GF-D8 (cell line): ENCODE data around the gene VGLL3.

Source experiments
- DNase-seq: peaks from one replicate; lab custom pipeline; 2025; lab: John Stamatoyannopoulos, UW

VGLL3 gene

GRCh38 chr3:86949850-86950249 lies 41.1 kb downstream of the VGLL3 start:
- no peak for DNase-seq

DNA sequence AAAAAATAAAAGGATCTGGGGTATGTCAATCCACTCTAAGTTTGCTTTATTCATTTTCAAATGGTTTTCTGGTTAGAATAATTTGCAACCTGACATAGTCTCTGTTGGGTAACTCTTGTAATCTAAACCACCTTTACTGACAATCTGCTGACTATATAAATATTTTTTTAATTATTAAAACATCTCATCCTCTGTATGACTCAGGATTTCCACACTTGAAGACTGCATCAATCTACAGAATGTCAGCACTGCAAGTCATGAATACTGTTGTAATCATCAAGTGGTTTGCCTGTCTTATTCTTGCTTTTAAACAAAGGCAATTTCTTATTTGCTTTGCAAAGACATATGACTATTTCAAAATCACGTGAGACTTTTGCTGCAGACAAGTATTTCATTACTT lies 42.1 kb downstream of the VGLL3 start:
- no peak for DNase-seq

DNA sequence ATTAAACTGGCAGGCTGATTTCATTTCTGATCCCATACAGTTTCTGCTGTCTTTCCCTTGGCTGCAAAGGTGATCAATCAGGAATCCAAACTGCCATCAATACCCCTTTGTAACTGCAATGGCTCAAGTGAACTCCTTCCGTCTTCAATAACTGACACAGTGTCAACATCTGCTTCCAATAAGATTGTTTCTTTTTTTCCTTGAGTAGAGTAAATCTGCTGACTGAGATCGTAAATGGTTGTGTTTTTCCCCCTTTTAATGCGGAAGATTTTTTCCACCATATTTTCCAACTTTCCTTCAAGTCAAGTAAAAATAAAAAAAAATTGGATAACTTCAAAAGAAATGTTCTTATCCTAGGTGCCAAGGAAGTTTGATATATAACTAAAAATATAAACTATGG lies 48.7 kb downstream of the VGLL3 start:
- no peak for DNase-seq

GRCh38 chr3:86938416-86939105 lies 52.4 kb downstream of the VGLL3 start:
- no peak for DNase-seq

- no peak for DNase-seq
Measured at GRCh38 chr3:86937306-86937791, 53.6 kb downstream of the VGLL3 start.

DNA sequence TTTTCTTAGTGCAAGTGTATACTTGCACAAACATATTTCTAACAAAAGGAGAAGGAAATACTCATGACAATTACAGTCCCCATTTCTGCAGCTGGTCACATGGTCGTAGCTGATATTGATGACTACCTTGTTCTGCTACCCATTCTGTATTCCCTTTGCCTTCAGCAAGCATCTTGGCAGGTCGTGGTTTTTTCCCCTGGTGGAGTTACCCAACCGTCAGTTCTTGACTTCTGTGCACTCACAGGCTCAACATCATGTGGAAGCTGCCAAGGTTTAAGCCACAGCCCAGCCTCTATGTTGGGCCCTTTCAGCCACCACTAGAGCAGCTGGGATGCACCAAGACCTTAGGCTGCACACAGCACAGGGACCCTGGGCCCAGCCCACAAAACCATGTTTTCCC lies 56.1 kb downstream of the VGLL3 start:
- no peak for DNase-seq

DNA sequence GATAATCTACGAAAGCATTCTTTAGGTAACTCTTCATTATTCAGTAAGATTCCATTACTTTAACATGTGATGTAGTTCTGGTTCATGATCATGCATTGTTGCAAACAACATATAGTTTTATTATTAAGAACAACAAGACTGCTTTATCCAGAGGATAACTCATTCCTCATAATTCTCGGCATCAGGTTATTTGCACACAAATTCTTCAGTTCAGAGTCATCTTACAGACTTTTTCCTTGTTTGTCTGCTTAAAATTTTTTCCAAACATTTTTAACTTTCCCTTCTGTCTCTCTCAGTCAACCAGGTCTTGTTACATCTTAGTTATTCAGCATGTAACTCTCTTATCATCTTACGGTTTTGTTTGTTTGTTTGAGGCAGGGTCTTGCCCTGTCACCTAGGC lies 60.1 kb downstream of the VGLL3 start:
- no peak for DNase-seq

DNA sequence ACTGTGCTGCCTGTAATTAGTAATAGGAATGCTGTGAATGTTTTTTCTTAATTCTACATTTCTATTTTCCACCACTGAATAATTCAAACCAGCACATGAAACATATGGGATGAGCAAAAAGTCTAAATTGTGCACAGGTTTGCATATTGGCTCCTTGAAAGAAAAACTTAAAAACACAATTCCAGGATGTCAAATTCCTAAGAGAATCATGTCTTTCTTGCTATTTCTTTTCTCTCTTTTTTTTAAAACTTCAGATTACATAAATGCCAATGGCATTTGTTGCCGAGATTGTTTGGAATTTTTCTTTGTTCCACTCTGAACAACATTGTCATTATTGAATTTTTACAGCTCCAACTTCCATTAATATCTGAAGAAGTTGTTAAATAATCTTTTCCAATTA lies 60.8 kb downstream of the VGLL3 start:
- DNase-seq, result no peak

- no peak for DNase-seq
Measured at GRCh38 chr3:86929046-86929445, 61.9 kb downstream of the VGLL3 start.

DNA sequence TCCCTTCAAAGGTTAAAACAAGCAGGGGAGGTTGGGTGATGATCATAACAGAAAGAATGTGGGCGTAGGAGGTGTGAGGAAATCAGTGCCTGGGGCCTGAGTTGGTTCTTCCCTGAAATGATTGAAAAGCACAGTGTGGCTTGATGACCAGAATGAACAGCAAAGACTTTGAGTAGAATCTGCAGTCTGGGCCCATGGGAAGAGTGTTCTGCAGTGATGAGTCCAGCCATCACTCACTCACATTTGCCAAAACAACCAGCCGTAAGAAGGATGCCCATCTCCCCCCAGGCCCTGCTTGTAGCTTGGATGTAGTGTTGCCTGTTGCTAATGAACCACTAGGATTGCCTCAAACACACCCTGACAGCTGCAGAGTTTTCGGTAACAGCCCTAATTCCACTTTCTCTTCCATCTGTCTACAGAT lies 67.9 kb downstream of the VGLL3 start:
- no peak for DNase-seq

GRCh38 chr3:86921971-86922680 lies 68.8 kb downstream of the VGLL3 start:
- DNase-seq, result no peak

DNA sequence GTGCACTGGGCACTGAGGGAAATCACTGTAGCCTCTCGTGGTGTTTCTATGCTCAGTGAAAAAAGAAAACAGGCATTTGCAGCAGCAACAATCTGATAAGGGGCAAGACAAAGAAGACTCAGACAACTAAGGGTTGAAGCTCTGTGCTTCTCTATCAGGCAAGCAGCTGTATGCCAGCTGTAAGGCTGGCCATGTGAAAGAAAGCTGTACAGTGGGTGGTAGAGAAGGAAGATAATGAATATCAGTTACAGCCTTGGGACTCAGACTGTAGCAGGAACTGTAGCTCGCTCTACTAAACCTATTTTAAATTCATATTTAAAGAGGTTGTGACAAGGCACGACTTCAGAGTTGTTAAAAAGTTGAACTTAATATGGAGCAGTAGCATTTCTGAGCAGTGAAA lies 76.3 kb downstream of the VGLL3 start:
- no peak for DNase-seq

DNA sequence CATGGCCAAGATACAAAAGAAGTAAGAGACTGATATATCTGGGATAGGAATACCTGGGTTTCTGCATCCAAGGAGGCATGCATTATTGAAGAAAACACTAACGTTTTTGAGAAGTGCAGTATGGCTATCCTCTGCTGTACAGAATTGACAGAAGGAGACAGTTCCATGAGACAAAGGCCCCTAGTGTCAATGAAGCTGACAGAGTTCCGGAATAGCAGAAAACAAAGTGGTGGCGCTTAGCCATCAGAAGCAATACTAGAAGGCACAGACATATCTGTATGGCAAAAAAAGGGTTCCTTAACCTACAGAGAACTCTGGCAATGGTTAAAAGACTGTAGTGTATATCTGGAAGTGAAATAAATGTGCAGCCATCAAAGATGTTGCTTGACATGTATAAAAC lies 77.8 kb downstream of the VGLL3 start:
- no peak for DNase-seq

DNA sequence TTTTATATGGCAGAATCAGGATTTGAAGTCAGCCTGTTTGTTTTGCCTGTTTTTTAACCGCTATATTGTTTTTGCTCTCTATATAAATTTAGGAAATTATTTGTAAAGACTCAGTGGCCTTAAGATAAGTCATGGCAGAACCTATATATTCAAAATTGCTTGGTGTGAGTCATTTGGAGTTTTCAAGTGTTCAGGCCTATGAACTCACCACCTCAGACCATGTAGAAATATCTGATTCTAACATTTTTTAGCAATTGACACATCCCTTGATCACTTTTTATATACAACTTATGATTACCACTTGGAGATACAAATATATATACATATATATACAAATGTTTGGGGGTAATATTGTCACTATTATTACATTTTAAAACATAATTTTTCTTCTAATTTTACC lies 95.7 kb downstream of the VGLL3 start:
- DNase-seq, result no peak

- DNase-seq, result no peak
Measured at GRCh38 chr3:86890741-86891396, 100.1 kb downstream of the VGLL3 start.
